ENCODE measurements around the gene PTCH1. TPM values are rescaled to one million over a fixed set of nuclear protein-coding genes. Genes with fewer than 3 reads are reported as not detected.

PTCH1 gene
- total RNA-seq, 2 experiments from 2014 or later, result 5.4 to 7.3 TPM

- peaks cover 8% of the 10 kb centered on the region for H3K36me3 Mint-ChIP-seq (ENCODE audit: low read depth)
- peaks cover 10% of the 10 kb centered on the region for H3K4me1 Mint-ChIP-seq (ENCODE audit: low read depth)
- intact Hi-C loops (cut with micrococcal nuclease), result no loop called here
- no peak for ATAC-seq
- no peak overlapping the region for H3K4me3 Mint-ChIP-seq
- CTCF ChIA-PET, result no interaction called here
- TF ChIP-seq CTCF (IDR thresholded peaks at IDR 0.05), result no peak
- H3K9me3 Mint-ChIP-seq, result no peaks in the 10 kb centered on the region
- peaks cover 2% of the 10 kb centered on the region for H3K27me3 Mint-ChIP-seq
- H3K27ac Mint-ChIP-seq, result no peak overlapping the region
- DNase-seq, result no peak
- POLR2A ChIA-PET, result no interaction called here
Measured at GRCh38 chr9:95479330-95479729, 37.4 kb downstream of the PTCH1 start.

- no peak for DNase-seq
- Mint-ChIP-seq H3K27me3 (peaks cover 2% of the 10 kb centered on the region), H3K36me3 (ENCODE audit: low read depth) (peaks cover 8% of the 10 kb centered on the region), H3K27ac (no peak overlapping the region), H3K9me3 (no peaks in the 10 kb centered on the region), H3K4me1 (ENCODE audit: low read depth) (peaks cover 10% of the 10 kb centered on the region), H3K4me3 (no peak overlapping the region)
- POLR2A ChIA-PET, result no interaction called here
- CTCF ChIA-PET, result no interaction called here
- ATAC-seq, result no peak
- no peak for TF ChIP-seq CTCF (IDR thresholded peaks at IDR 0.05)
- intact Hi-C loops (cut with micrococcal nuclease), result no loop called here
Measured at GRCh38 chr9:95478335-95478734, 38.4 kb downstream of the PTCH1 start.

DNA sequence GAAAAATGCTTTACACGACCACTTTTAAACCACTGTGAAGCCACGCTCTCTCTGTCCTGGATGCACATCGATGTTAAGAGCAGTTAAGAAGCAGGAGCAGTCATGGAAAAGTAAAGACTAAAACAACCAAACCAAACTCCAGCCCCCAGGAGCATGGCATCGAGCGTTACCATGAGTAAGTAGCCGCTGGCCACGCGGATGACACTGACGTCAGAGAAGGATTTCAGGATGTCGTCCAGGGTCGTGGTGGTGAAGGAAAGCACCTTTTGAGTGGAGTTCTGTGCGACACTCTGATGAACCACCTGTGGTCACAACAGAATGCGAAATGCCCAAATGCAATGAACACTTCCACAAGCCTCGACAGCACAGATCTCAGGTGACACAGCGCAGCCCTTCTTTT, 38.9 kb downstream of the PTCH1 start:
- Mint-ChIP-seq H3K4me1 (ENCODE audit: low read depth) (peaks cover 10% of the 10 kb centered on the region), H3K27me3 (peaks cover 2% of the 10 kb centered on the region), H3K27ac (no peak overlapping the region), H3K4me3 (no peak overlapping the region), H3K9me3 (no peaks in the 10 kb centered on the region), H3K36me3 (ENCODE audit: low read depth) (peaks cover 8% of the 10 kb centered on the region)
- DNase-seq (no peak), ATAC-seq (no peak)
- intact Hi-C loops (cut with micrococcal nuclease), result no loop called here
- TF ChIP-seq CTCF (IDR thresholded peaks at IDR 0.05), result no peak
- CTCF ChIA-PET, result no interaction called here
- POLR2A ChIA-PET, result no interaction called here

- Mint-ChIP-seq H3K9me3 (no peaks in the 10 kb centered on the region), H3K27ac (no peak overlapping the region), H3K4me3 (no peak overlapping the region), H3K4me1 (ENCODE audit: low read depth) (peaks cover 10% of the 10 kb centered on the region), H3K36me3 (ENCODE audit: low read depth) (peaks cover 8% of the 10 kb centered on the region), H3K27me3 (peaks cover 2% of the 10 kb centered on the region)
- ChIA-PET POLR2A (no interaction called here), CTCF (no interaction called here)
- ATAC-seq (no peak), DNase-seq (no peak)
- intact Hi-C loops (cut with micrococcal nuclease), result no loop called here
- TF ChIP-seq CTCF (IDR thresholded peaks at IDR 0.05), result no peak
Measured at GRCh38 chr9:95477441-95477840, 39.3 kb downstream of the PTCH1 start.

GRCh38 chr9:95468791-95469190, 48.0 kb downstream of the PTCH1 start:
- no peak for TF ChIP-seq CTCF (IDR thresholded peaks at IDR 0.05)
- intact Hi-C loops (cut with micrococcal nuclease), result no loop called here
- Mint-ChIP-seq H3K9me3 (no peaks in the 10 kb centered on the region), H3K27me3 (no peaks in the 10 kb centered on the region), H3K4me3 (no peak overlapping the region), H3K4me1 (ENCODE audit: low read depth) (peaks cover under 1% of the 10 kb centered on the region), H3K36me3 (ENCODE audit: low read depth) (peaks cover 10% of the 10 kb centered on the region), H3K27ac (no peak overlapping the region)
- no peak for DNase-seq
- ChIA-PET POLR2A (no interaction called here), CTCF (interaction anchor here (0.9 kb wide), 1 partner anchor 19 kb away, joined by 3 read pairs; no protein-coding TSS in a partner anchor)
- no peak for ATAC-seq

All from activated CD8-positive, alpha-beta T cell treated with anti-CD3 and anti-CD28 coated beads for 36 hours (primary cell).